GM21526 (cell line): ENCODE data around the gene KIRREL1.

Experiments used
- ATAC-seq: cut with Tn5 transposase; IDR thresholded peaks from one replicate; pipeline ENCODE4 v1.9.1; 2021; ENCODE audit warnings: moderate library complexity; ENCODE audit not compliant: unreplicated experiment, low FRiP score

The KIRREL1 gene

DNA sequence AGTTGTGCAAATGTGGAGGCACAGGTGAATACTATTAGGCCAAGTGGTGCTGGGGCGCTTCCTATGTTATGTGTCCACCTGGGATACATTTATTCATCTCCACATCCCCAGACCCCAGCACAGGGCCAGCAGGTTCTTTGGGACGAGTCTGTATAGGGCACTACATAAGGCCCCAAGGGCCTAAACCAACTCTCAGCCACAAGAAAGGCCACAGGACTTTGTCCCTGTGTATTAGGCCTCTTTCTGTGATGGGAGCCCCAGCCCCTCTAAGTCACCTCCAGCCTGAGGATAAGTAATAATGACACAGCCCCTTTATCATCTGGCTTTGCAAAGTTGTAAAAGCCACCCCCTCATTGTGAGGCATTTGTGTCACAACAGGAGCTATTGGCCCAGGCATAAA, 108.0 kb downstream of the KIRREL1 start:
- ATAC-seq, result no peak

DNA sequence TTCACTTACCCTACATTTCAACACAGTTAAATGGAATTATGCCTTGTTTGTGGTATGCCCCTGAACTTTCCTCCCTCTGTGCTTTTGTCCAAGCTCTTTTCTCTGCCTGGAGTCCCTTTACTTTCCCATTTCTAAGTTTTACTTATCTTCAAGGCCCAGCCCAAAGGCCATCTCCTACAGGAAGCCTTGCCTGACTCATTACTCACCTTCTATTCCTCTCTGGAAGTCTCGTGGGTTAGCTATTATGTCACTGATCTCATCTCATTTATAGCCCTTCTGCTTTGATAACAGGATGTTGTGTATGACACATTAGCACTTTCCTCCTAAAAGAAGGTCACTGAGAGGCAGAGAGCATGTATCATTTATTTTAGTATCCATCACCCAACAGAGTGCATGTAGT, 108.5 kb downstream of the KIRREL1 start:
- no peak for ATAC-seq

DNA sequence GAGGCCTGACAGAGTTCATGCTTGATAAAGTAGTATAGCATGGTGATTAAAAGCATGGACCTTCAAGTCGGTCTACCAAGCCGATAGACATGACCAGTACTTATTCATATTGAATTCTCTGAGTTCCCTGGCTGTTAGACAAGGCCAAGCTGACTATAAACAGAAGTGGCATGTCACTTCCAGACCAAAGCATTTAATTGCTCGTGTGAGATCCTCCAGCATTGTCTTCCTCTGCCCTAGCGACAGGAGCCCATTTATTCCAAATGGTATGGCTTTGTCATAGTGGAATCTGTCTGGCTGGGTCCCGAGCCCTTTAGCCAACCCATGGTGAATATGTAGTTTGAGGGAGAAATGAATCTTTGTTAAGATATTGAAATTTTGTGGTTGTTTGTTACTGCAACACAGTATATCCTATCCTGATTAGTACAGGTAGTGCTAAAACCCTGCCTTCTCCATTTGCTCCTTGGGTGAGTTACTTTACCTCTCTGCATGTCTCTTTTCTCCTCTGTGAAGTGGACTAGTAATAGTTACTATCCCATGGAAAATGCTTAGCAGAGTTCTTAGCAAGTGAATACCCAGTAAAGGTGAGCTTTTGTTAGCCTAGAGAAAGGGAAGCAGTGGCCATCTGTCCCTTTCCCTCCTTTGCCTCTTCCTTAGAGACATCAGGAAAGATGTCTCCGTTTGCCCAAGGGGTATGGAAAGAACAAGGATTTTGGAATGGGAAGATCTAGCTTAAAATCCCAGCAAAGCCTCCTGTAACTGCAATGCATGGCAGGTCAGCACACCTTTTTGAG, 109.6 kb downstream of the KIRREL1 start:
- no peak for ATAC-seq

DNA sequence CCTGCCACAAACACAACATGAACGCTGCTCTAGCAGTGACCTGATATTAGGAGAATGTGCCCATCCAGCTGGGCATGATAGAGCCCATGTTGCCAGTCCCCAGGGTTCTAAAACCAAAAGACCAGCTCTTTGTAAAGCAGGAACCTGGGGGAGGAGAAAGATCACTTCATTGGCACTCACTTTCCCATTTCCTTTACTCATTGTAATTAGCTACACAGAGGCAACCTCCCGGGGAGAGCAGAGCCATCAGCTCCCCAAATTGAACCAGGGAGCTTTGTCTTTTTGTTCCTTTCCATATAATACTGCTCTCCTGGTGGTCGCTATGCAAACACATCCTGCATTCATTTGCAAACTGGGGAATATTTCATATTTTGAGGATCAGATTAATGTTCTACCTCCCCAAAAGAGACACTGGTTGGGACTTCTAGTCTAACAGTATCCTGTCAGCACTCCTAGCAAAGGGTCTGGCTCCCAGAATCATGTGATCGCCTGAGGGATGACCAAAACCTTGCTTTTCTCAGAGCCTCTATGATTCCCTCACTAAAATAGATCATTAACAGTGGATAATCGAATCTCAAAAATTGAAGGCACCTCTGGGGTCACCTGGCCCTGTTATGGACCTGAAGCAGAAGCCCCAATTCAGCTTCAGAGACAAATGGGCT, 110.5 kb downstream of the KIRREL1 start:
- no peak for ATAC-seq

DNA sequence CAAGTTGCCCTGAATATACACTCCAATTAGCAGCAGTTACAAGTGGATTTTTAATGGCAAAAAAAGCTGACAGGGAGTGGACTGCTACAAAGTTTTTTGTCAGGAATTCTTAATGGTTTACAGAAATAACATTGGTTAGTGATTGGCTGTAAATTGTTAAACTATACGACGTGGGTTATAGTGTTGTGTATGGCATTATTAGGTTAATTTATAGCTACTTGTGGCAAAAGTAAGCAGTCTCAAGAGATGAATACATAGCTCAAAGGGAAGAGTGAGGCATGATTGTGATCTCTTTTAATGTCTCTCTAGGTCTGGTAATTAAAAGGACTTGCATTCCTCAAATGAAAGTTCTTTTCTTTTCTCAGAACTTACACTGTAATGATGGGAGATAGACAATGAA, 111.4 kb downstream of the KIRREL1 start:
- no peak for ATAC-seq

DNA sequence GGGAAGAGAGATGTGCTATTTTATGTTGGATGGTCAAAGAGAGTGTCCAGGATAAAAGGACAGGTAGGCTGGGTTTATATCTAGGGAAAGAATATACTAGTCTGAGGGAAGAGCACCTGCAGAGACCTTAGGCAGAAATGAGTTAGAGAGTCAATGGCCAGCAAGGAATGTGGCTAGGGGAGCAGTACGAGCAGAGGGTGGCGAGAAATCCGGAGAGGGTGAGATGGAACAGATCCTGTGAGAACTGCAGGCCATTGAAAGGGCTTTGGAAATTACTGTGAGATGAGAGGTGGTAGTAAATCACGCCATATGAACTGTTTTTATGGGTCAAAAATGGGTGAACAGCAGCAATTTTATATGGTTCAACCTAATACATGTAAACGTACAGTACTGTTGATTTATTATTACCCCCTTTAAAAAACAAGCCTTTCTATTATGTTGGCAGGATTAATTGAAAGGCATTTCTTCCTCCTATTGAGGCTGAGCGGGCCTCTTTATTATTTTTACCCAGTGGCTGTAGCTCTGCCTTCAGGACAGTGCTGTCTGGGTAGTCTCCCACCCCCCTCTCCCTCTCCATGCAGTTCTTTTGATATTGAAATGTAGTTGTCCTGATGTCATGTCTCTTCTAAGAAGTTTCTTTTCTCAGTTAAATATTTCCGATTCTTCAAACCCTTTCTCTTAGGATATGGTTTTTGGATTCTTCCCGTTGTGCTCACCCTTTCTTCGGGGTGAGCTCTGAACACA, 112.1 kb downstream of the KIRREL1 start:
- ATAC-seq, result no peak

DNA sequence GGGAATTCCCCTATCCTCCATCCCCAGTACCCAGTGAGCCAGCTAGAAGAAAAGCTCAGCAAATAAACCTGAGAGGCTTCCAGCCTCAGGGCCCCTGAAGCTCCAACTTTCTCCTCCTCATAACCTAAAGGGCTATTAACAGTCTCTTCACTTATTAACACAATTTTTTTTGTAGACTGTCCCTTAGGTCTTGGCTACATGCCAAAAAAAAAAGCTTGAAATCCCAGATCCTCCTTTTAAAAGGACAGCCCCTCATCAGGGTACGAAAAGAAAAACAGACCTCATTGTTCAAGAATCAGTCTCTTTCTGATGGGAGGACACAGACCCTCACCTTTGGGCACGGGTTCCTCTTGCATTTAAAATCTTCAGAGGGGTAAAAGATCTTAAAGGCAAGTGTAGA, 114.5 kb downstream of the KIRREL1 start:
- no peak for ATAC-seq

DNA sequence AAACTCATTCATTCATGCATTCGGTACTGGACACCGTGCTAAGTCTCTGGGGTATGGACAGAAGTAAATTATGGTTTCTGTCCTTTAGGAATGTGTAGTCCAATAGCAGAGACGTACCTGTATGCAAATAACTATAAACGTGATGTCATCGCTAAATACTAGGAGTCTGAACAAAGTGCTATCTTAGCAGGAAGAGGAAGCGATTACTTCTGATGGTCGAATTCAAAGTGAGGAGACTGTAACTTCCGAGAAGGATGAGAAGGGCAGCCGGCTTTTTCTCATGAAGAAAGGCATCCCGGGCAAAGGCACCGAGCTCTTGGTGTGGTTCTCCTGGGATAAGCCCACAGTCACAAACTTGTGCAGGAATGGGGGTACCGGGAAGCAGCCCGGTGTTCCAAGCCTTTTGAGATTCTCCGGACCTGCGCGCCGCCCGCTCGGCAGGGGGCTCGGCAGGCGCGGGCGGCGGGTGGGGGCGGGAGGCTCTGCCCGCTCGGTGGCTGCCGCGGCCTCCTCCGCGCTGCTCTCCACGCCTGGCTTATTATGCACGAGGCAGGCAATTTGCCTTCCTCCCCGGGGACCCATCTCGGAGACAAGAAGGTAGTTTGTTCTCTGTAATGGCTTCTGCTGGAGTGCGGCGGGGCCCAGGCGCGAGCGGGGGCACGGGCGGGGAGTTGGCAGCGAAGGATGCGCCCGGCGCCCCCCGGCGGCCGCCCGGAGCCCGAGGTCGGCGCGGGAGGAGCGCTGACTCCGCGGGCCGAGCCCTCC, 119.7 kb downstream of the KIRREL1 start:
- ATAC-seq, result no peak

DNA sequence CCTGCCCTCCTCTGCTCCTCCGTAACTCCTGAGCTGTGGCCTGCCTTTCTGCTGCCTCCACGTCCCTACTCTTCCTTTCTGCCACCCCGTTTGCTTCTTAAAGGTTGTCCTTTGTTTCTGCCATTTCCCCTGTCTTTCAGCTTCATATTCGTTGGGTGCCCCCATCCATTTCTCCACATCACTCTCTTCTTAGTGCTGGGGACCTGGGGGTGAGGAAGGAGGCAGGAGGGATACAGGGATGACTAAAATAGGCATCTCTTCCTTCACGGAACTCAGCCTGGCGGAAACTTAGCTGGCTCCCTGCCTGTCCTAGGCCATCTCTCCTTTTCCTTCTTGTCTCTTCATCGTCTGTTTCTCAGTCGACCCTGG, 120.3 kb downstream of the KIRREL1 start:
- no peak for ATAC-seq

DNA sequence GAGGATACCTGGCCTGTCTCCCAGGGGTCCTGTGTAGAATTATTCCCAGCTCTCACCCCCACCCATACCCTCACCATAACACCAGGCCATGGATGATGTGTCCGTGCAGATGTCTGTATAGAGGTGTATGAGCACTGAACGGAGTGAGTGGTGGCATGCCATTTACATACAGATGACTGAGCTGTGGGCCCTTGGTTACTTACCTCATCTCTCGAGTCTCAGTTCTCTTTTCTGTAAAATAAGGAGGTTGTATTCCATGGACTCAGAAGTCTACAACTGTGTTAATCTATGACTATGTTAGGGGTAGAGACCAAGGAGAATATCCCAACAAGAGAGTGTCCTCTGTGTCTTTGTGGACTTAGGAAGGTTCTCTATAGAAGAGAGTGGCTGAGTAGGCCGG, 121.7 kb downstream of the KIRREL1 start:
- ATAC-seq, result peak; percentile 59

DNA sequence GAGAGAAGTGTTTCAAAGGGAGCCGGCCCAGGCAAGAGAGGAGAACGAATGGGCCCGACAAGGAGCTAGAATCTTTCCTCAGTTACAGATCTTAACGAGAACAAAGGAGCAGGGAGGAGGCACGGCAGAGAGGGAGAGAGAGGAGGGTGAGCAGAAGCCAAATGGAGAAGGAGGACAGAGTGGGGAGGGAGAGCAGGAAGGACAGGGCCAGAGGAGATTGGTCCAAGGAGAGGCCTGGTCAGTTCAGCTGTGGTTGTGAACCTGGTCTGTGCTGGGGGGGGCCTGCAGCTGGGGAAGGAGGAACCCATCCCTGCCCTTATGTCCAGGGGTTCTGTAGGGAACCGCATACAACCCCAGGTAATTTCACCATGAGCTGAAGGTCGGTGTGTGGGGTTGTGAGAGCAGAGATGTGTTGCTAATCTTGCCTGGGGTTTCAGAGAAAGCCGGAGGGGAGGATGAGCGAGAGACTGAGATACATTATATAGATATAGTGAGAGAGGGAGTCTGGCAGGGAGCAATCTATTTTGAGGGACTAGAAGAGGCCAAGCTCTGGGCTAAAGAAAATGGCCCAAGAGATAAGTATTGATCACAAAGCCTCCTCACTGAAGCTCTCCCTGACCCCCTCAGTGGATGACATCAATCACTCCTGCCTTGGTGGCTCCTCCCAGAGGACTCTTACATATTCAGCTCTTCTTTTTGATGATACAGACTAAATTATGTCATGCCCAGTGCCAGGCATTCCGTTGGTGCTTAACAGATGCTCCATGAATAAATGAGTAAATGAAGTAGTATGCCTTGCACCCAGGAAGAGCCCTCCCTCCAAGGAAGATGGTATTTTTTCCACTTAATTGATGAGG, 123.1 kb downstream of the KIRREL1 start:
- no peak for ATAC-seq

DNA sequence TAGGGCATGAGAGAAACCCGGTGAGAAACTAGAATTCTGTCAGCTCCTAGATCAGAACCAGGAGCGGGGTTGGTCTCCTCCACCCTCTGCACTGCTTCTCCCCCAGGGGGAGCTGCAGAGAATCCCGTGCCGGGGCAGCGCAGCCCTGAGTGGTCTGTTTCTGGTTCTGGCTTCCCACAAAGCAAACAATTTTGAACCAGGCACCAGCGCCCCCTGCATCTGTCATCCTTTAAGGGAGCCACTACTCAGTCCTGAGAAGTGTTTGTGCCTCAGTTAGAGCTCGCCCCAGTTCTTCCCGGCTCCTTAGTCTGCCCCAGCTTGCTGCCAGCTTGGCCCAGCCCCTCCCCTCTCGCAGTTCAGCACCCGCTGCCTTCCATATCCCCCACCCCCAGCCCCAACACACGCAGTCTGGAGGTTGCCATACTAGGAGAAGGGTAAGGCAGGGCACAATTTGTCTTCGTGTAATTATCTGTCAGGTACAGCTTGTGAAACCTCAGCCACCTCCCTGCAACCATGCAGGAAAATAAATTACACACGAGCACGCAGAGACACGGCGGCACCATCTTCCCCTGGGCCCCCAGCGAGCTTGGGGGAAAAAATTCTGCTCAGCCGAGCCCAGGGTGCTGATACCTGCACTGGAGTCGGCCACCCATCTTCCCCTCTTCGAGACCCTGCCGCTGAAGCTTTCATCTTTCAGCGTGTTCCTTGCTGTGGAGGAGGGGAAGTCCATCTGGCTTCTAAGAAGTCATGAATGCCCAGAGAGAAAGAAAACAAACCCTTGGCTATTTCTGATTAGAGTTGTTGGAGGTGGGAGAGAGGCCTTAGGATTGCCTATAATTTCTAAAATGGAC, 124.6 kb downstream of the KIRREL1 start:
- ATAC-seq, result no peak

DNA sequence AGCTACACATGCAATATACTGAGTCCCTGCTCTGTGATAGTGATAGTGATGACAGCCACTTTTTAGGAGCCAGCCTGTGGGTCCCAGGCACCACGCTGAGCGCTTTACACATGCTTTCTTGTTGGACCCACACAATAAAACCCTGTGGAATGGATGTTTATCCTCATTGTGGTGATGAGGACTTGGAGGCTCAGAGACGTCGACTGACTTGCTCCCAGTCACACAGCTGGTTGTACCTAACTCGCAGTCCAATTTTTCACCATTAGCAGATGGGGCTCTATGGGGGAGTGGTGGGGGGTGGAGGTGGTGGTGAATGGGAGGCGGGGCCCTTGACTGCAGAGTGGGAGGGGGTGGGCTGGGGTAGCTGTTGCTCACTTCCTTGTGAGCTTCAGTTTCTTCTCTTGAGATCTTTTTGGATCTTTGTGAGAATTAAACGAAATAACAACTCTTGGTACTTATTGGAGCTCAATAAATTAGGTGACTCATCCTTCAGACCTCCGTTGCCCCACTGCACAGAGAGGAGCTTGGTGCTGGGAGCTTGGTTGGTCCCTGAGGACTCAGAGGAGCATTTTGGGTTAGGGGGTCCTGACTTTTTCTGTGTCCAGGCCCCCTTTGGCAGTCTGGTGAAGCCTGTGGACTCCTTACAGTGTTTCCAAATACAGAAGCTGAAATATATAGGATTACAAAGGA, 125.4 kb downstream of the KIRREL1 start:
- no peak for ATAC-seq

DNA sequence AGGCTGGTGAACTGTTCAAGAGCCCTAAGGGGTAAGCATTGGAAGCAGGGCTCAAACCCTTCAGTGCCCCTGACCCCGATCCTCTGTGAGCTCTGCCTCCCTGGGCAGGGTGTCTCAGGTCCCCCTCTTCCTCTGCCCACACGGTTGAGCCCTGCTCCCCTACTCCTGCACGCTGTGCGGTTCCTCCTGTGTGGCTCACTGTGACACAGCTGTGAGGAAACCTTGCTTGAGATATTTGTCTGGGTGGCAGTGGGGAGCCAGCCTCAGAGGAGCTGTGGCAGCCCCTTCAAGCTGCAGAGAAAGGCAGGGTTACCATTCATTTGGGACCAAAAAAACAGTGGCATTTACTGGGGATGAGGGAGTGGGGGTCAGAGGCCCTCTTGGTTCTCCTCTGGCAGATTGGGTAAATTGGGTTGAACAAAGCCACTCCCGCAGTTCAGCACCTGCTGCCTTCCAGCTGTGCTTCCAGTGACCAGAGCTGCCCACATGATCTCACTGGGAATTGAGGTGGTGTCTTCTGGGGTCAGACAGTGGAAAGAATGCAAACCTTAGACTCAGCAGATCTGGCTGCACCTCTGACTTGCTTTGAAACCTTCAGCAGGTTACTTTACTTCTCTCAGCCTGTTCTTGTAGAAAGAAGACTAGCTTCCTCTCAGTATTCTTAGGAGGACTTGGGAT, 126.7 kb downstream of the KIRREL1 start:
- ATAC-seq, result no peak

DNA sequence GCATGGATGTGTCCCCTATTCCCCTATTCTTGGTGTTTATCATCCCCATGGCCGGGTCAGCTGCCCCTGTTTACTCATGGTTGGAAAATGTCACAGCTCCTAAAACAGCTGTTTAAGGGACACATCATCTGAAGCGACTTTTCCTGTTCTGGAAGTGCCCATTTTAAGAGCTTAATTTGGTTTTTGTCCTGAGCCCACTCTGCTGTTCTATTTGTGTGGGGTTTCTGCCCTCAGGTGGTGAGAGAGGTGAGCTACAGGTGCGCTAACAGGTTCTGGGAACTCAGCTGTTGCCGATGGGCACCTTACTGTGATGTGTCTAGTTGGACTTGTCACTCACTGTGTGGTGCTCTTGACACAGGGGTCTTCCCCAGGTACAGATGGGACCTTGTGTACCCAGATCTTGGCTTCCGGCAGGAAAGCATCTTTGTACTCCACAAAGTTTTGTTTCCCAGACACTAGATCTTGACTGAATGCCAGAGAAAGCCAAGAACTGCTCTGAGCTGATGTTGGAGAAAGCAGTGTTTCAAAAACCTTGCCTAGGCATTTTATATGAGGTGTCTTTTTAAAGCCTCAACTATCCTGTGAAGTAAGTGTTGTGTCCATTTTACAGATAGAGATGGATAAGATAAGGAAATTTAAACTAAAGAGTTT, 128.3 kb downstream of the KIRREL1 start:
- ATAC-seq, result no peak

DNA sequence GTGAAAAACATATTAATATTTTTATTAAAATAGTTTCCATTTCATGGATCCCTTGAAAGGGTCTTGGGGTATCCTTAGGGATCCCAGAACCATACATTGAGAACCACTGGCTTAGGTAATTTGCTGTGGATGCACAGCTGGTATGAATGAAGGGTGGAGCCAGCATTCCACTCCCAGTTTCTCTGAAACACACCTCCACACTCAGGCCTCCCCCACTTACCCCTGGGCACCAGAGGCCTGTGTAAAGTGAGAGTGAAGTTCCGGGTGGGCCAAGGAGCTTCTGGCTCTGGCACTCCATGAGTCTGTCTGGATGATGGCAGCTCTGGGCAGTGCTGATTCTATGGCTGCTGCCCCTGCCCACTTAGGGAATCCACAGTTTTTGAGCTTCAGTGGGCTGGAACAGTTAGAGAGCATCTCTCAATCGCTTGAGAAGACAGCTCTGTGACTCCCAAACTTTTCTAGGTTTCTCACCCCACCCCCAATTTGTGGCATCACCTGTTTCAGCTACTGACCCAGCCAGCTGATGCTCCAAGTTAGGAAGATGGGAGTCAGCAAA, 129.5 kb downstream of the KIRREL1 start:
- ATAC-seq, result no peak

DNA sequence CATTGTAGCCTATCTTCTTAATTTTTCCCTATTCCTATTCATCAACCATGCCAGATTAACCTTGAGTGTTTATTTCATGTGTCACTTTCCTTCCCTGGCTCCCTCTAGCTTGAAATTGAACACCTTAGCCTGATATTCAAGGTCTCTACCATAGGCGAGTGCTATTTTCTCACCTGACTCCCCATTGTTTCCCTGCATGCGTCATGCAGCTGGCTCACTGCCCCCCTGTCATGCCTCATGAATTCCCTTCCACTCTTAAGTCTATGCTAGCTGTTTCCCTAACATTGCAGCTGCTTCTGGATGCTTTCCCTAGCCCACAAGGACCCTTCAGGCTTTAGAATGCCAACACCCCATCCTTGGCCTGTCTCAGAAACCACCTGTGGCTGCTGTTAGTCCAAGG, 130.6 kb downstream of the KIRREL1 start:
- ATAC-seq, result no peak
